Islet of Langerhans (tissue), 1 donor: ENCODE measurements around the gene LMO3.
"Not testable (repeated sequence)": the region's sequence is repeated elsewhere in the genome, so short reads cannot be mapped to it uniquely, and the experiment has no call there.

ENCODE experiments used
- FAIRE-seq: peaks from one replicate; lab custom pipeline; 2011; peaks lifted over from hg19 to GRCh38; lab: Jason Lieb, UNC

LMO3 gene

GRCh38 chr12:16537652-16538051 is 68.3 kb downstream of the LMO3 start:
- not testable (repeated sequence) for FAIRE-seq

- no peak for FAIRE-seq
These were observed 74.3 kb downstream of the LMO3 start for GRCh38 chr12:16531621-16532020.

GRCh38 chr12:16530268-16530850 is 75.6 kb downstream of the LMO3 start:
- no peak for FAIRE-seq

- no peak for FAIRE-seq
These were observed 79.3 kb downstream of the LMO3 start for GRCh38 chr12:16526693-16527092.

- no peak for FAIRE-seq
These were observed 81.6 kb downstream of the LMO3 start for GRCh38 chr12:16524378-16524777.

GRCh38 chr12:16523951-16524331 is 82.0 kb downstream of the LMO3 start:
- FAIRE-seq, result no peak

GRCh38 chr12:16523284-16523950 is 82.5 kb downstream of the LMO3 start:
- FAIRE-seq, result no peak

- FAIRE-seq, result no peak
These were observed 85.6 kb downstream of the LMO3 start for GRCh38 chr12:16520328-16520727.

GRCh38 chr12:16515666-16516065 is 90.3 kb downstream of the LMO3 start:
- FAIRE-seq, result no peak

- FAIRE-seq, result no peak
These were observed 92.7 kb downstream of the LMO3 start for GRCh38 chr12:16513231-16513630.

- no peak for FAIRE-seq
These were observed 96.6 kb downstream of the LMO3 start for GRCh38 chr12:16509411-16509810.

GRCh38 chr12:16506394-16506793 is 99.6 kb downstream of the LMO3 start:
- FAIRE-seq, result no peak

- FAIRE-seq, result no peak
These were observed 101.8 kb downstream of the LMO3 start for GRCh38 chr12:16504200-16504599.

- FAIRE-seq, result no peak
These were observed 106.4 kb downstream of the LMO3 start for GRCh38 chr12:16499611-16500010.
